Measurements from ENCODE around the gene SHISA7. TPM values are rescaled to one million over a fixed set of nuclear protein-coding genes. Genes with fewer than 3 reads are reported as not detected.

The SHISA7 gene
- polyA plus RNA-seq, 3 donors: 0.01 TPM; not detected in 2

- DNase-seq: no peak
- H3K4me3 ChIP-seq (replicated peaks in 1 of 3; ENCODE audit: low read depth in 2 of 3, low read length in 3 of 3): no peak overlapping the region
- Mint-ChIP-seq H3K27ac (no peak overlapping the region), H3K27me3 (ENCODE audit: low read depth in 3 of 3) (peaks cover 2 to 20% (median 9%) of the 10 kb centered on the region in 3 donors), H3K36me3 (peaks cover 19 to 24% of the 10 kb centered on the region in 2 donors), H3K9me3 (peaks cover 0 to 2% (median 0%) of the 10 kb centered on the region in 7 donors), H3K4me1 (peaks cover 32% of the 10 kb centered on the region), H3K4me3 (no peak overlapping the region)
- WGBS (ENCODE audit: insufficient coverage): 98% methylated on average over 73 of the region's 83 CpGs
- no peaks in the 10 kb centered on the region for H3K27me3 ChIP-seq (ENCODE audit: control insufficient read depth in 2 of 2, insufficient read depth in 2 of 2, low read length in 2 of 2)
- TF ChIP-seq CTCF (IDR thresholded peaks at IDR 0.05): no peak
- peaks cover 47% of the 10 kb centered on the region for H4K20me1 ChIP-seq (ENCODE audit: insufficient read depth, low read length)
- H3K9me3 ChIP-seq (replicated peaks in 1 of 2; ENCODE audit: control insufficient read depth in 1 of 2, insufficient read depth in 1 of 2, low read length in 2 of 2): no peaks in the 10 kb centered on the region
- H3K79me2 ChIP-seq (ENCODE audit: insufficient read depth, low read length): peaks cover 19% of the 10 kb centered on the region
- no peak overlapping the region for H2AFZ ChIP-seq (ENCODE audit: insufficient read depth, low read depth, low read length, poor library complexity, severe bottlenecking)
- H3K4me1 ChIP-seq (ENCODE audit: control insufficient read depth in 1 of 2, insufficient read depth in 2 of 2, low read length in 2 of 2): peaks cover 18 to 27% of the 10 kb centered on the region in 2 donors
- H3K27ac ChIP-seq (ENCODE audit: low read depth in 1 of 2, low read length in 2 of 2): no peak overlapping the region
- no peak overlapping the region for H3K9ac ChIP-seq (ENCODE audit: insufficient read depth, low read length, poor library complexity, severe bottlenecking)
- no peak overlapping the region for H3K4me2 ChIP-seq (replicated peaks; ENCODE audit: extremely low read depth, low read length, poor library complexity, severe bottlenecking)
- H3K36me3 ChIP-seq (replicated peaks in 1 of 2; ENCODE audit: control insufficient read depth in 1 of 2, insufficient read depth in 2 of 2, low read length in 2 of 2): peaks cover 16 to 25% of the 10 kb centered on the region in 2 donors
- intact Hi-C loops (cut with micrococcal nuclease): no loop called here
These were observed 39.3 kb upstream of the SHISA7 start for GRCh38 chr19:55482156-55482961.

GRCh38 chr19:55481794-55482155 lies 38.7 kb upstream of the SHISA7 start:
- no peaks in the 10 kb centered on the region for H3K27me3 ChIP-seq (ENCODE audit: control insufficient read depth in 2 of 2, insufficient read depth in 2 of 2, low read length in 2 of 2)
- peaks cover 16 to 25% of the 10 kb centered on the region in 2 donors for H3K36me3 ChIP-seq (replicated peaks in 1 of 2; ENCODE audit: control insufficient read depth in 1 of 2, insufficient read depth in 2 of 2, low read length in 2 of 2)
- no peak overlapping the region for H2AFZ ChIP-seq (ENCODE audit: insufficient read depth, low read depth, low read length, poor library complexity, severe bottlenecking)
- Mint-ChIP-seq H3K4me3 (no peak overlapping the region), H3K4me1 (peaks cover 34% of the 10 kb centered on the region), H3K9me3 (peaks cover 0 to 2% (median 0%) of the 10 kb centered on the region in 7 donors), H3K27me3 (ENCODE audit: low read depth in 3 of 3) (peaks cover 2 to 20% (median 7%) of the 10 kb centered on the region in 3 donors), H3K36me3 (peaks cover 19 to 24% of the 10 kb centered on the region in 2 donors), H3K27ac (no peak overlapping the region)
- H3K9me3 ChIP-seq (replicated peaks in 1 of 2; ENCODE audit: control insufficient read depth in 1 of 2, insufficient read depth in 1 of 2, low read length in 2 of 2): no peaks in the 10 kb centered on the region
- 96% methylated on average over 11 of the region's 40 CpGs for WGBS (ENCODE audit: insufficient coverage)
- H3K4me2 ChIP-seq (replicated peaks; ENCODE audit: extremely low read depth, low read length, poor library complexity, severe bottlenecking): no peak overlapping the region
- no peak for TF ChIP-seq CTCF (IDR thresholded peaks at IDR 0.05)
- intact Hi-C loops (cut with micrococcal nuclease): no loop called here
- no peak overlapping the region for H3K27ac ChIP-seq (ENCODE audit: low read depth in 1 of 2, low read length in 2 of 2)
- H3K9ac ChIP-seq (ENCODE audit: insufficient read depth, low read length, poor library complexity, severe bottlenecking): no peak overlapping the region
- H3K4me1 ChIP-seq (ENCODE audit: control insufficient read depth in 1 of 2, insufficient read depth in 2 of 2, low read length in 2 of 2): peaks cover 23 to 32% of the 10 kb centered on the region in 2 donors
- H4K20me1 ChIP-seq (ENCODE audit: insufficient read depth, low read length): peaks cover 47% of the 10 kb centered on the region
- no peak for DNase-seq
- H3K79me2 ChIP-seq (ENCODE audit: insufficient read depth, low read length): peaks cover 23% of the 10 kb centered on the region
- no peak overlapping the region for H3K4me3 ChIP-seq (replicated peaks in 1 of 3; ENCODE audit: low read depth in 2 of 3, low read length in 3 of 3)

All from CD14-positive monocyte (primary cell).